Measurements from ENCODE around the gene JMJD6. TPM values are rescaled to one million over a fixed set of nuclear protein-coding genes. Genes with fewer than 3 reads are reported as not detected.

The JMJD6 gene
- total RNA-seq, 1 experiment from 2014 or later = 36.4 TPM

GRCh38 chr17:76675648-76676047 is 50.8 kb downstream of the JMJD6 start:
- peaks cover under 1% of the 10 kb centered on the region; the same call in 1 of the 2 replicates for H3K4me1 ChIP-seq
- no peak for DNase-seq
- H3K36me3 ChIP-seq = no peaks in the 10 kb centered on the region
- no peaks in the 10 kb centered on the region for H3K27me3 ChIP-seq
- H3K9me3 ChIP-seq (replicated peaks) = no peaks in the 10 kb centered on the region
- H3K27ac ChIP-seq = no peak overlapping the region
- H3K4me3 ChIP-seq = no peak overlapping the region

- Histone ChIP-seq H3K27me3 (no peaks in the 10 kb centered on the region), H3K36me3 (no peaks in the 10 kb centered on the region), H3K4me1 (peaks cover 6% of the 10 kb centered on the region; the same call in 1 of the 2 replicates), H3K27ac (no peak overlapping the region), H3K9me3 (replicated peaks) (no peaks in the 10 kb centered on the region), H3K4me3 (no peak overlapping the region)
- DNase-seq = no peak
These were observed 51.8 kb downstream of the JMJD6 start for GRCh38 chr17:76674600-76674999.

- Histone ChIP-seq H3K27ac (no peak overlapping the region), H3K4me1 (peaks cover 9% of the 10 kb centered on the region; the same call in 1 of the 2 replicates), H3K36me3 (no peaks in the 10 kb centered on the region), H3K4me3 (no peak overlapping the region), H3K9me3 (replicated peaks) (no peaks in the 10 kb centered on the region), H3K27me3 (no peaks in the 10 kb centered on the region)
- no peak for DNase-seq
These were observed 52.7 kb downstream of the JMJD6 start for GRCh38 chr17:76673729-76674128.

- Histone ChIP-seq H3K36me3 (no peaks in the 10 kb centered on the region), H3K4me1 (peaks cover 10% of the 10 kb centered on the region; the same call in 1 of the 2 replicates), H3K27me3 (no peaks in the 10 kb centered on the region), H3K27ac (no peak overlapping the region), H3K9me3 (replicated peaks) (no peaks in the 10 kb centered on the region), H3K4me3 (no peak overlapping the region)
- DNase-seq = no peak
These were observed 53.5 kb downstream of the JMJD6 start for GRCh38 chr17:76672892-76673291.

- Histone ChIP-seq H3K4me1 (peaks cover 10% of the 10 kb centered on the region; the same call in 1 of the 2 replicates), H3K4me3 (peak overlapping the region; percentile 67), H3K36me3 (no peaks in the 10 kb centered on the region), H3K9me3 (replicated peaks) (no peaks in the 10 kb centered on the region), H3K27me3 (no peaks in the 10 kb centered on the region), H3K27ac (peak overlapping the region; percentile 81)
- no peak for DNase-seq
These were observed 54.0 kb downstream of the JMJD6 start for GRCh38 chr17:76672270-76672851.

GRCh38 chr17:76671912-76672262 is 54.5 kb downstream of the JMJD6 start:
- peak overlapping the region; percentile 67 for H3K4me3 ChIP-seq
- no peaks in the 10 kb centered on the region for H3K9me3 ChIP-seq (replicated peaks)
- H3K4me1 ChIP-seq = peaks cover 10% of the 10 kb centered on the region; the same call in 1 of the 2 replicates
- DNase-seq = no peak
- H3K36me3 ChIP-seq = no peaks in the 10 kb centered on the region
- no peaks in the 10 kb centered on the region for H3K27me3 ChIP-seq
- peak overlapping the region; percentile 81 for H3K27ac ChIP-seq

GRCh38 chr17:76671123-76671911 is 55.1 kb downstream of the JMJD6 start:
- Histone ChIP-seq H3K36me3 (no peaks in the 10 kb centered on the region), H3K4me3 (peak overlapping the region; percentile 67), H3K27me3 (no peaks in the 10 kb centered on the region), H3K4me1 (peaks cover 10% of the 10 kb centered on the region; the same call in 1 of the 2 replicates), H3K9me3 (replicated peaks) (no peaks in the 10 kb centered on the region), H3K27ac (peak overlapping the region; percentile 81)
- DNase-seq = peak; percentile 100

GRCh38 chr17:76670718-76671122 is 55.7 kb downstream of the JMJD6 start:
- Histone ChIP-seq H3K4me3 (peak overlapping the region; percentile 67), H3K27ac (peak overlapping the region; percentile 81), H3K36me3 (no peaks in the 10 kb centered on the region), H3K9me3 (replicated peaks) (no peaks in the 10 kb centered on the region), H3K27me3 (no peaks in the 10 kb centered on the region), H3K4me1 (peaks cover 10% of the 10 kb centered on the region; the same call in 1 of the 2 replicates)
- DNase-seq = no peak

- H3K4me1 ChIP-seq = peaks cover 10% of the 10 kb centered on the region; the same call in 1 of the 2 replicates
- no peak for DNase-seq
- H3K36me3 ChIP-seq = no peaks in the 10 kb centered on the region
- peak overlapping the region; percentile 67; the same call in 1 of the 2 replicates for H3K4me3 ChIP-seq
- no peaks in the 10 kb centered on the region for H3K9me3 ChIP-seq (replicated peaks)
- H3K27ac ChIP-seq = no peak overlapping the region
- H3K27me3 ChIP-seq = no peaks in the 10 kb centered on the region
These were observed 56.2 kb downstream of the JMJD6 start for GRCh38 chr17:76670020-76670717.

Other genes starting within 250 kb of the JMJD6 start
- 2.4 and 2.5 TPM in 2 replicates for gene RHBDF2, start 225.2 kb downstream of the JMJD6 start, total RNA-seq (2014; rRNA removed; shearing (Covaris generic))
- not detected in 2 replicates for gene CYGB, start 188.9 kb downstream of the JMJD6 start, total RNA-seq (2014; rRNA removed; shearing (Covaris generic))
- gene PRCD, start 186.6 kb downstream of the JMJD6 start, total RNA-seq (2014; rRNA removed; shearing (Covaris generic)) = 2.1 and 3.4 TPM in 2 replicates
- 0.20 TPM in 1 of 2 replicates, not detected in the other for gene ST6GALNAC2, start 140.7 kb downstream of the JMJD6 start, total RNA-seq (2014; rRNA removed; shearing (Covaris generic))
- gene ST6GALNAC1, start 82.8 kb downstream of the JMJD6 start, total RNA-seq (2014; rRNA removed; shearing (Covaris generic)) = not detected in 2 replicates
- gene MXRA7, start 15.6 kb downstream of the JMJD6 start, total RNA-seq (2014; rRNA removed; shearing (Covaris generic)) = 245 and 247 TPM in 2 replicates
- 33.3 and 39.5 TPM in 2 replicates for gene METTL23, start 233 bp upstream of the JMJD6 start, total RNA-seq (2014; rRNA removed; shearing (Covaris generic))
- gene SRSF2, start 10.7 kb upstream of the JMJD6 start, total RNA-seq (2014; rRNA removed; shearing (Covaris generic)) = 516 and 599 TPM in 2 replicates
- 35.5 and 40.4 TPM in 2 replicates for gene MFSD11, start 11.5 kb upstream of the JMJD6 start, total RNA-seq (2014; rRNA removed; shearing (Covaris generic))
- 0.35 and 1.2 TPM in 2 replicates for gene MGAT5B, start 141.8 kb upstream of the JMJD6 start, total RNA-seq (2014; rRNA removed; shearing (Covaris generic))